ENCODE results near the gene MT1A.

Gene MT1A

GRCh38 chr16:56632156-56632847 lies 6.2 kb upstream of the MT1A start, which contains the start of gene MT1M:
MT1M (plus strand) TSS chr16:56632659; CDS start chr16:56632732, 73 bp downstream.
- no peak for DNase-seq (ENCODE audit: low read depth)

- DNase-seq (ENCODE audit: low read depth): no peak
These were observed 5.6 kb upstream of the MT1A start for GRCh38 chr16:56632848-56633365.

- no peak for DNase-seq (ENCODE audit: low read depth)
These were observed 4.9 kb upstream of the MT1A start for GRCh38 chr16:56633535-56633934.

GRCh38 chr16:56634715-56635440 lies 3.6 kb upstream of the MT1A start:
- DNase-seq (ENCODE audit: low read depth): no peak

- DNase-seq (ENCODE audit: low read depth): no peak
These were observed 3.0 kb upstream of the MT1A start for GRCh38 chr16:56635441-56635967.

GRCh38 chr16:56636616-56637413 lies 1.7 kb upstream of the MT1A start:
- DNase-seq (ENCODE audit: low read depth): no peak

GRCh38 chr16:56639045-56639444 lies 579 bp downstream of the MT1A start:
- no peak for DNase-seq (ENCODE audit: low read depth)

GRCh38 chr16:56640076-56640475 lies 1.6 kb downstream of the MT1A start:
- no peak for DNase-seq (ENCODE audit: low read depth)

- DNase-seq (ENCODE audit: low read depth): no peak
These were observed 2.7 kb downstream of the MT1A start for GRCh38 chr16:56641166-56641565.

- peak; percentile 50 for DNase-seq (ENCODE audit: low read depth)
These were observed 4.8 kb downstream of the MT1A start for GRCh38 chr16:56643080-56643778.

GRCh38 chr16:56643833-56644232 lies 5.4 kb downstream of the MT1A start:
- DNase-seq (ENCODE audit: low read depth): no peak

GRCh38 chr16:56645311-56645710 lies 6.8 kb downstream of the MT1A start:
- no peak for DNase-seq (ENCODE audit: low read depth)

- DNase-seq (ENCODE audit: low read depth): no peak
These were observed 7.4 kb downstream of the MT1A start for GRCh38 chr16:56645838-56646237.

- no peak for DNase-seq (ENCODE audit: low read depth)
These were observed 9.4 kb downstream of the MT1A start for GRCh38 chr16:56647641-56648431.

GRCh38 chr16:56649271-56649670 lies 10.8 kb downstream of the MT1A start:
- no peak for DNase-seq (ENCODE audit: low read depth)

GRCh38 chr16:56649820-56650219 lies 11.4 kb downstream of the MT1A start:
- DNase-seq (ENCODE audit: low read depth): no peak

GRCh38 chr16:56651586-56651985 lies 13.1 kb downstream of the MT1A start, which contains the start of gene MT1B:
MT1B (plus strand) TSS chr16:56651886; CDS start chr16:56651954, 68 bp downstream.
- no peak for DNase-seq (ENCODE audit: low read depth)

- DNase-seq (ENCODE audit: low read depth): no peak
These were observed 14.1 kb downstream of the MT1A start for GRCh38 chr16:56652600-56652999.

- no peak for DNase-seq (ENCODE audit: low read depth)
These were observed 14.8 kb downstream of the MT1A start for GRCh38 chr16:56653218-56653617.

- peak; percentile 44 for DNase-seq (ENCODE audit: low read depth)
These were observed 19.3 kb downstream of the MT1A start, which contains the start of gene MT1F for GRCh38 chr16:56657555-56658326. MT1F (plus strand) TSS chr16:56657959; CDS start chr16:56658059, 100 bp downstream.
